Ishikawa (cell line): ENCODE data around the gene CSN1S1.

Source experiments
- CEBPB ChIP-seq: IDR thresholded peaks from 2 replicates; pipeline ENCODE4 v1.6.1; 2012
- CREB1 ChIP-seq: IDR thresholded peaks from 2 replicates; pipeline ENCODE4 v1.6.1; 2012; ENCODE audit warnings: low read depth
- EGR1 ChIP-seq: IDR thresholded peaks from 2 replicates; pipeline ENCODE4 v1.6.1; 2012
- EP300 ChIP-seq: IDR thresholded peaks from 2 replicates; pipeline ENCODE4 v1.6.1; 2012; ENCODE audit warnings: borderline replicate concordance
- FOXM1 ChIP-seq: IDR thresholded peaks from 2 replicates; pipeline ENCODE4 v1.6.1; 2012; ENCODE audit warnings: low read depth, borderline replicate concordance
- NFIC ChIP-seq: IDR thresholded peaks from 2 replicates; pipeline ENCODE4 v1.6.1; 2012
- RAD21 ChIP-seq: IDR thresholded peaks from 2 replicates; pipeline ENCODE4 v1.6.1; 2012; ENCODE audit warnings: low read depth
- TAF1 ChIP-seq: IDR thresholded peaks from 2 replicates; pipeline ENCODE4 v1.6.1; 2012; ENCODE audit warnings: low read depth, mild to moderate bottlenecking
- TCF12 ChIP-seq: IDR thresholded peaks from 2 replicates; pipeline ENCODE4 v1.6.1; 2012; ENCODE audit warnings: low read depth
- TEAD4 ChIP-seq: IDR thresholded peaks from 2 replicates; pipeline ENCODE4 v1.6.1; 2012
- YY1 ChIP-seq: IDR thresholded peaks from 2 replicates; pipeline ENCODE4 v1.6.1; 2012; ENCODE audit warnings: low read depth
- ZBTB7A ChIP-seq: IDR thresholded peaks from 2 replicates; pipeline ENCODE4 v1.6.1; 2012; ENCODE audit warnings: low read depth
- TF ChIP-seq, protein P1 (sequence below): IDR thresholded peaks from 2 replicates; pipeline ENCODE4 v1.6.1; 2012
- TF ChIP-seq, protein P2 (sequence below): IDR thresholded peaks from 2 replicates; pipeline ENCODE4 v1.6.1; 2012; ENCODE audit warnings: low read depth, mild to moderate bottlenecking
- TF ChIP-seq, protein P3 (sequence below): IDR thresholded peaks from 2 replicates; pipeline ENCODE4 v1.6.1; 2012

CSN1S1 gene

DNA sequence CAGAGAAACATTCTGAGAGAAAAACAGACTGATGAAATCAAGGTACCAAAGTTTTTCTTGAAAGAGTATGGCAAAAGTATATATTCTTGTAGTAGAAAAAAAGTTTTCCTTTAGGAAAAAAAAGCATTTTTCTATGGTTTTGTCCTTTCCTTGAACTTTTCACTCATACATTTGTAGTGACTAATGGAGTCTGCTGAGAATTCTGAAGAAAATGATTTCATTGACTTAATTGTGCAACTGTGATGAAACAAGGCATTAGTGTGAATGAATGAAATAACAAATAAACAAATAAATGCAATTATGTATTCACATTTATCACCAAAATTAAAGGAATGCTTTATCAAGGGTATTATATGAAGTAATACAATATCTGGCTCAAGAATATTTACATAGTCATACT, 5.7 kb downstream of the CSN1S1 start:
- TF ChIP-seq EGR1 = no peak
- no peak for TF ChIP-seq CEBPB
- no peak for TF ChIP-seq TAF1
- TF ChIP-seq, protein P1, sequence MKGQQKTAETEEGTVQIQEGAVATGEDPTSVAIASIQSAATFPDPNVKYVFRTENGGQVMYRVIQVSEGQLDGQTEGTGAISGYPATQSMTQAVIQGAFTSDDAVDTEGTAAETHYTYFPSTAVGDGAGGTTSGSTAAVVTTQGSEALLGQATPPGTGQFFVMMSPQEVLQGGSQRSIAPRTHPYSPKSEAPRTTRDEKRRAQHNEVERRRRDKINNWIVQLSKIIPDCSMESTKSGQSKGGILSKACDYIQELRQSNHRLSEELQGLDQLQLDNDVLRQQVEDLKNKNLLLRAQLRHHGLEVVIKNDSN = no peak
- TF ChIP-seq, protein P2, sequence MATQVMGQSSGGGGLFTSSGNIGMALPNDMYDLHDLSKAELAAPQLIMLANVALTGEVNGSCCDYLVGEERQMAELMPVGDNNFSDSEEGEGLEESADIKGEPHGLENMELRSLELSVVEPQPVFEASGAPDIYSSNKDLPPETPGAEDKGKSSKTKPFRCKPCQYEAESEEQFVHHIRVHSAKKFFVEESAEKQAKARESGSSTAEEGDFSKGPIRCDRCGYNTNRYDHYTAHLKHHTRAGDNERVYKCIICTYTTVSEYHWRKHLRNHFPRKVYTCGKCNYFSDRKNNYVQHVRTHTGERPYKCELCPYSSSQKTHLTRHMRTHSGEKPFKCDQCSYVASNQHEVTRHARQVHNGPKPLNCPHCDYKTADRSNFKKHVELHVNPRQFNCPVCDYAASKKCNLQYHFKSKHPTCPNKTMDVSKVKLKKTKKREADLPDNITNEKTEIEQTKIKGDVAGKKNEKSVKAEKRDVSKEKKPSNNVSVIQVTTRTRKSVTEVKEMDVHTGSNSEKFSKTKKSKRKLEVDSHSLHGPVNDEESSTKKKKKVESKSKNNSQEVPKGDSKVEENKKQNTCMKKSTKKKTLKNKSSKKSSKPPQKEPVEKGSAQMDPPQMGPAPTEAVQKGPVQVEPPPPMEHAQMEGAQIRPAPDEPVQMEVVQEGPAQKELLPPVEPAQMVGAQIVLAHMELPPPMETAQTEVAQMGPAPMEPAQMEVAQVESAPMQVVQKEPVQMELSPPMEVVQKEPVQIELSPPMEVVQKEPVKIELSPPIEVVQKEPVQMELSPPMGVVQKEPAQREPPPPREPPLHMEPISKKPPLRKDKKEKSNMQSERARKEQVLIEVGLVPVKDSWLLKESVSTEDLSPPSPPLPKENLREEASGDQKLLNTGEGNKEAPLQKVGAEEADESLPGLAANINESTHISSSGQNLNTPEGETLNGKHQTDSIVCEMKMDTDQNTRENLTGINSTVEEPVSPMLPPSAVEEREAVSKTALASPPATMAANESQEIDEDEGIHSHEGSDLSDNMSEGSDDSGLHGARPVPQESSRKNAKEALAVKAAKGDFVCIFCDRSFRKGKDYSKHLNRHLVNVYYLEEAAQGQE = no peak
- TF ChIP-seq, protein P3, sequence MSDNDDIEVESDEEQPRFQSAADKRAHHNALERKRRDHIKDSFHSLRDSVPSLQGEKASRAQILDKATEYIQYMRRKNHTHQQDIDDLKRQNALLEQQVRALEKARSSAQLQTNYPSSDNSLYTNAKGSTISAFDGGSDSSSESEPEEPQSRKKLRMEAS = no peak
- no peak for TF ChIP-seq EP300
- no peak for TF ChIP-seq ZBTB7A
- no peak for TF ChIP-seq CREB1
- TF ChIP-seq YY1 = no peak
- TF ChIP-seq FOXM1 = no peak
- TF ChIP-seq TEAD4 = no peak
- no peak for TF ChIP-seq NFIC

DNA sequence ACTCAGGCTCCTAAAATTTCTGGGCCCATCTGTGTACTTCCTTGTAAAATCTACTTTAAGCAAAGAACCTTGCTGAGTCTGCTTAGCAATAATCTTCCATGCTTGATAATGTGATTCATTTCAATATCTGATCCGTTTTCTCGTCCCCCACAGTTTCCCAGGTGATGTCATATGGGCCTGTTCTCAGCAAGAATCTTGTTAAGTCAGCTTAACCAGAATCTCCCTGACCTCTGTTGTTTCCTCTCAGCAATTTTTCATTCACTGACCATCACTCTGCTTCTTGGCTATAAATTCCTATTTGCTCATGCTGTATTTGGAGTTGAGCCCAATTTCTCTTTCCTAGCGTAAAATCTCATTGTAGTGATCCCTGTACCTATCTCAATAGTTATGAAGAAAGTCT, 20.7 kb downstream of the CSN1S1 start:
- TF ChIP-seq, protein P1 = no peak
- TF ChIP-seq TAF1 (no peak), YY1 (no peak), CREB1 (no peak), ZBTB7A (no peak), TEAD4 (no peak), FOXM1 (no peak), NFIC (no peak), RAD21 (no peak), TCF12 (no peak), EP300 (no peak), CEBPB (no peak), EGR1 (no peak)
- TF ChIP-seq, protein P2 = no peak
- TF ChIP-seq, protein P3 = no peak

DNA sequence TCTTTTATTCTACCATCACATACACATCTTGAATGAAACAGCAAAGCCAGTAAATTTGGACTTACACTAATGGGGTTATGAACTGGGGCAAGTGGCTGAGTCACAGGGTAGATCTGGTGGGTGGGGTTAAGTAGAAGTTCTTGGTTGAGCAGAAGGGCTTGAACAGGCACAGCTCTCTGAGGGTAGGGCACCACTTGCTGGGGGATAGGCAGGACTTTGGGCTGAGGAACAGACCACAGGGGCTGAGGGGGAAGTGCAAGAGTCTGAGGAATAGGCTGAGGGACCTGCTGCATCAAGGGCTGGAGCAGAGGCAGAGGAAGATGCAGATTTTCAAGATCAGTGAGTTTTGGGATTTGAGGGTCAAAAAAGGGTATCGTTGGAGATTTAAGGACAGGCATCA, 26.3 kb downstream of the CSN1S1 start:
- TF ChIP-seq NFIC (no peak), FOXM1 (no peak), TCF12 (no peak), CREB1 (no peak), YY1 (no peak), TAF1 (no peak), TEAD4 (no peak), EP300 (no peak), RAD21 (no peak), CEBPB (no peak), ZBTB7A (no peak), EGR1 (no peak)
- TF ChIP-seq, protein P2 = no peak
- TF ChIP-seq, protein P1 = no peak
- TF ChIP-seq, protein P3 = no peak

DNA sequence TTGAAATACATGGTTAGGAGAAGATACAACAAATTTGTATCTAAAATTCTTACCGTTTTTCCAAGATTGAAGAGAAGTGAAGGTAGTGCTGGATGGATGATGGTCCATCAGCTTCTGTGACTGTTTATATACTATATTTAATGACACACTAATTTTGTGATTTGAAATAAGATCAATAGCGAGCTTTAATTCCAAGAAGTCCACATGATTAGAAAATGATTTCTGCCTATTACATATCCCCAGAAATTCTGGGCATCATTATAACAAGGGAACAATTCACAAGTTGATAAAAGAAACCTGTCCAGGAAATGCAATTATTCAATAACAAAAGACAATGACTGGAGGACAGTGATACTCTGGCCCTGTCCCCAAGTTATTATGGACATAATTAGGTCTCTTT, 34.8 kb downstream of the CSN1S1 start, which contains the start of gene CSN2:
CSN2 (minus strand) TSS at position 101 of the 400 bp plus-strand sequence. CDS start 4,733 bp downstream, outside the sequence.
- TF ChIP-seq YY1 (no peak), EGR1 (no peak), RAD21 (no peak), ZBTB7A (no peak), FOXM1 (no peak), TEAD4 (no peak)
- TF ChIP-seq, protein P2 = no peak
